Peyer's patch (tissue), 4 donors: ENCODE results near the gene RSAD1. TPM values are rescaled to one million over a fixed set of nuclear protein-coding genes. Genes with fewer than 3 reads are reported as not detected.

Experiments
- DNase-seq, 3 donors: peaks; one replicate each; pipeline ENCODE4 v3.0.0-alpha.2; 2017 to 2019
- H3K27ac ChIP-seq, 4 donors: fragments of 200-600 bp; sonication (generic); one replicate each; pipeline ENCODE4 v1.5.1; 2016 to 2019
- H3K27me3 ChIP-seq, 2 donors: fragments of 200-600 bp; sonication (generic); one replicate each; pipeline ENCODE4 v1.5.1; 2019
- H3K36me3 ChIP-seq, 3 donors: fragments of 200-600 bp; sonication (generic); one replicate each; pipeline ENCODE4 v1.5.1; 2016 to 2019
- H3K4me1 ChIP-seq, 4 donors: fragments of 200-600 bp; sonication (generic); one replicate each; pipeline ENCODE4 v1.5.1; 2016 to 2019
- H3K4me3 ChIP-seq, 4 donors: fragments of 200-600 bp; sonication (generic); 1 replicate in 3 of 4; 2 replicates in 1 of 4; pipeline ENCODE4 v1.5.1; 2016 to 2019; ENCODE audit warnings: mild to moderate bottlenecking in 1 of 4
- H3K9me3 ChIP-seq, 4 donors: fragments of 200-600 bp; sonication (generic); one replicate each; pipeline ENCODE4 v1.5.1; 2016 to 2019; ENCODE audit warnings: mild to moderate bottlenecking in 1 of 4
- CTCF ChIP-seq, 6 experiments: fragments of 450-650 bp in 4 of 6; fragments of 200-600 bp in 2 of 6; sonication (generic) in 1 of 6; IDR thresholded peaks; one replicate each; pipeline ENCODE4 v1.5.1; 2017 to 2019; ENCODE audit warnings: antibody characterized with exemption in 6 of 6, mild to moderate bottlenecking in 3 of 6, moderate library complexity in 1 of 6
- POLR2A ChIP-seq, 2 donors: fragments of 450-650 bp; IDR thresholded peaks; one replicate each; pipeline ENCODE4 v1.5.1; 2017; ENCODE audit warnings: antibody characterized with exemption in 2 of 2, mild to moderate bottlenecking in 2 of 2, moderate library complexity in 2 of 2
- total RNA-seq, 4 donors: library from RNA; depleted of rRNA; stranded (reverse); fragments of >200 nt; gene quantifications; one replicate each; pipeline ENCODE4 v1.1.0, GENCODE V29; 2016

RSAD1 gene
- total RNA-seq, 4 donors from 2014 or later: 24.3 to 53.4 (median 39.5) TPM

- H3K27me3 ChIP-seq: no peaks in the 10 kb centered on the region
- H3K4me3 ChIP-seq: no peak overlapping the region
- peak in 2 of 6 experiments; percentile 7 to 11 for TF ChIP-seq CTCF (IDR thresholded peaks at IDR 0.05)
- no peak for TF ChIP-seq POLR2A (IDR thresholded peaks at IDR 0.05)
- H3K4me1 ChIP-seq: peaks cover 0 to 21% (median 5%) of the 10 kb centered on the region in 4 donors
- H3K27ac ChIP-seq: peak overlapping the region in 1 of 4 donors; percentile 54
- DNase-seq: no peak
- H3K9me3 ChIP-seq: no peaks in the 10 kb centered on the region
- H3K36me3 ChIP-seq: peaks cover 0 to 32% (median 0%) of the 10 kb centered on the region in 3 donors
Observed at GRCh38 chr17:50480854-50481490, 2.3 kb downstream of the RSAD1 start.

DNA sequence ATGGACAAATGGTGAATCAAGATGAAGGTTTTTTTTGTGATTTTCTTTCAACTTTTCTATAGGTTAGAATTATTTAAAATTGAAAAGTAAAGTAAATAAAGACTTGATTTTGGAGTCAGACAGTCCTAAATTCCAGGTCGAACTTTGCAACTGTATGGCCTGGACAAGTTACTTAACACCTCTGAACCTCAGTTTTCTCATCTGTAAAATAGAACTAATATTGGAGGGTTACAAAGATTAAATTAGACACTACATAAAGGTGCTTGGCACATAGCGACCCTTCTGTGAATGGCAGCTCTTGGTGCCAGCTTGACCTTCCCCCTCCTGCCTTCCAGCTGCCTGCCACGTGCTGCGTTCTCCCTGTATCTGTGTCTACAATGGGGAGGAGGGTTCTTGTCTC is 3.0 kb downstream of the RSAD1 start:
- DNase-seq: no peak
- no peak overlapping the region for H3K4me3 ChIP-seq
- TF ChIP-seq POLR2A (IDR thresholded peaks at IDR 0.05): no peak
- TF ChIP-seq CTCF (IDR thresholded peaks at IDR 0.05): no peak
- H3K9me3 ChIP-seq: no peaks in the 10 kb centered on the region
- H3K27ac ChIP-seq: no peak overlapping the region
- peaks cover 0 to 32% (median 0%) of the 10 kb centered on the region in 3 donors for H3K36me3 ChIP-seq
- no peaks in the 10 kb centered on the region for H3K27me3 ChIP-seq
- peaks cover 0 to 21% (median 5%) of the 10 kb centered on the region in 4 donors for H3K4me1 ChIP-seq

GRCh38 chr17:50482110-50482509 is 3.5 kb downstream of the RSAD1 start:
- Histone ChIP-seq H3K4me3 (no peak overlapping the region), H3K4me1 (peaks cover 0 to 21% (median 5%) of the 10 kb centered on the region in 4 donors), H3K27ac (no peak overlapping the region), H3K27me3 (no peaks in the 10 kb centered on the region), H3K9me3 (no peaks in the 10 kb centered on the region), H3K36me3 (peaks cover 0 to 32% (median 0%) of the 10 kb centered on the region in 3 donors)
- DNase-seq: no peak
- TF ChIP-seq POLR2A (IDR thresholded peaks at IDR 0.05): no peak
- TF ChIP-seq CTCF (IDR thresholded peaks at IDR 0.05): no peak

- peak; percentile 70 to 95 (median 93) for DNase-seq
- no peaks in the 10 kb centered on the region for H3K9me3 ChIP-seq
- peaks cover 0 to 21% (median 5%) of the 10 kb centered on the region in 4 donors for H3K4me1 ChIP-seq
- TF ChIP-seq CTCF (IDR thresholded peaks at IDR 0.05) (peak; percentile 56 to 97 (median 90)), POLR2A (IDR thresholded peaks at IDR 0.05) (no peak)
- no peak overlapping the region for H3K4me3 ChIP-seq
- no peaks in the 10 kb centered on the region for H3K27me3 ChIP-seq
- H3K36me3 ChIP-seq: peaks cover 0 to 32% (median 0%) of the 10 kb centered on the region in 3 donors
- H3K27ac ChIP-seq: peak overlapping the region in 2 of 4 donors; percentile 58 to 70
Observed at GRCh38 chr17:50482516-50482915, 3.9 kb downstream of the RSAD1 start.

- peak in 1 of 3 donors; percentile 31 for DNase-seq
- no peak overlapping the region for H3K4me3 ChIP-seq
- no peak overlapping the region for H3K27ac ChIP-seq
- peaks cover 0 to 14% (median 5%) of the 10 kb centered on the region in 4 donors for H3K4me1 ChIP-seq
- H3K36me3 ChIP-seq: peaks cover 0 to 32% (median 0%) of the 10 kb centered on the region in 3 donors
- TF ChIP-seq CTCF (IDR thresholded peaks at IDR 0.05) (no peak), POLR2A (IDR thresholded peaks at IDR 0.05) (no peak)
- H3K9me3 ChIP-seq: no peaks in the 10 kb centered on the region
- H3K27me3 ChIP-seq: no peaks in the 10 kb centered on the region
Observed at GRCh38 chr17:50483266-50483665, 4.6 kb downstream of the RSAD1 start.
